Lung (tissue), 12 donors: Measurements from ENCODE around the gene PPP1R8. TPM values are rescaled to one million over a fixed set of nuclear protein-coding genes. Genes with fewer than 3 reads are reported as not detected.

ENCODE experiments used
- ATAC-seq: fragments of 200-7000 bp; cut with Tn5 transposase; one replicate; pipeline ENCODE4 v1.9.1; 2020; ENCODE audit warnings: moderate number of reproducible peaks; ENCODE audit not compliant: insufficient read depth, low FRiP score
- DNase-seq, 3 donors: peaks; one replicate each; pipeline ENCODE4 v3.0.0-alpha.2; 2013 to 2017
- H3K27ac ChIP-seq, 2 donors: one replicate each; pipeline ENCODE4 v1.5.1; 2013; ENCODE audit warnings: mild to moderate bottlenecking in 2 of 2, moderate library complexity in 2 of 2, control low read depth in 1 of 2, inconsistent platforms in 1 of 2, low read depth in 1 of 2, low read length in 1 of 2
- H3K27me3 ChIP-seq, 3 donors: one replicate each; pipeline ENCODE4 v1.5.1; 2013; ENCODE audit warnings: low read length in 2 of 3; ENCODE audit not compliant: control insufficient read depth in 3 of 3, insufficient read depth in 3 of 3
- H3K36me3 ChIP-seq, 4 donors: one replicate each; pipeline ENCODE4 v1.5.1; 2013; ENCODE audit warnings: low read length in 4 of 4, mild to moderate bottlenecking in 1 of 4, moderate library complexity in 1 of 4; ENCODE audit not compliant: control insufficient read depth in 4 of 4, insufficient read depth in 4 of 4
- H3K4me1 ChIP-seq, 5 donors: one replicate each; pipeline ENCODE4 v1.5.1; 2013; ENCODE audit warnings: low read length in 5 of 5, mild to moderate bottlenecking in 2 of 5, moderate library complexity in 1 of 5; ENCODE audit not compliant: control insufficient read depth in 5 of 5, insufficient read depth in 5 of 5
- H3K4me3 ChIP-seq: one replicate; pipeline ENCODE4 v1.5.1; 2013; ENCODE audit warnings: mild to moderate bottlenecking, control low read depth, moderate library complexity
- H3K9ac ChIP-seq, 2 donors: one replicate each; pipeline ENCODE4 v1.5.1; 2013; ENCODE audit warnings: low read length in 2 of 2, control low read depth in 1 of 2; ENCODE audit not compliant: insufficient read depth in 1 of 2
- H3K9me3 ChIP-seq, 4 donors: one replicate each; pipeline ENCODE4 v1.5.1; 2013; ENCODE audit warnings: low read length in 3 of 4, mild to moderate bottlenecking in 1 of 4, moderate library complexity in 1 of 4; ENCODE audit not compliant: control insufficient read depth in 4 of 4, insufficient read depth in 3 of 4
- CTCF ChIP-seq: IDR thresholded peaks from 2 replicates; pipeline ENCODE4 v1.5.1; 2012; ENCODE audit warnings: mild to moderate bottlenecking; ENCODE audit errors: control extremely low read depth, extremely low read depth
- WGBS, 2 donors: extraction: QIAGEN DNeasy Blood & Tissue Kit; methylation state at CpG; one replicate each; pipeline ENCODE4 v1.1.7; 2013; 5-methylcytosine and 5-hydroxymethylcytosine counted together
- polyA plus RNA-seq, 2 donors: library from polyadenylated mRNA; stranded (reverse); fragments of 200-250 nt; gene quantifications; one replicate each; pipeline ENCODE4 v1.2.1, GENCODE V29; 2013
- total RNA-seq, 2 donors: library from RNA; depleted of rRNA in 1 of 2; stranded (reverse); fragments of >200 nt in 1 of 2; gene quantifications; one replicate each; pipeline ENCODE4 v1.2.1, GENCODE V29; 2014 to 2021
- donor health status: control.
- donor health status: control.
- donor health status: Bipolar disorder and iron deficiency.
- donor health status: healthy.
- donor health status: DM: yes; HTN: yes; CAD: no.

PPP1R8 gene
- total and polyA plus RNA-seq, 4 donors: 20.9 to 37.0 (median 33.4) TPM

- WGBS, 2 donors: 90 to 92% methylated on average over 13 of the region's 13 CpGs
- no peak for ATAC-seq
- Histone ChIP-seq H3K9me3 (no peaks in the 10 kb centered on the region), H3K27me3 (no peaks in the 10 kb centered on the region), H3K27ac (peak overlapping the region in 1 of 2 donors; percentile 40), H3K4me1 (no peaks in the 10 kb centered on the region), H3K4me3 (no peak overlapping the region), H3K9ac (no peak overlapping the region), H3K36me3 (peaks cover 0 to 20% (median 0%) of the 10 kb centered on the region in 4 donors)
- DNase-seq: no peak
- no peak for TF ChIP-seq CTCF
Observed at GRCh38 chr1:27883536-27883935, 53.0 kb downstream of the PPP1R8 start.

GRCh38 chr1:27884006-27884954 lies 53.7 kb downstream of the PPP1R8 start:
- Histone ChIP-seq H3K4me3 (no peak overlapping the region), H3K27ac (peak overlapping the region in 1 of 2 donors; percentile 84), H3K27me3 (no peaks in the 10 kb centered on the region), H3K4me1 (no peaks in the 10 kb centered on the region), H3K9me3 (no peaks in the 10 kb centered on the region), H3K36me3 (peaks cover 0 to 20% (median 0%) of the 10 kb centered on the region in 4 donors), H3K9ac (no peak overlapping the region)
- 72 to 77% methylated on average over 24 of the region's 24 CpGs for WGBS, 2 donors
- no peak for TF ChIP-seq CTCF
- DNase-seq (no peak), ATAC-seq (no peak)

GRCh38 chr1:27885114-27885528 lies 54.5 kb downstream of the PPP1R8 start:
- no peak overlapping the region for H3K9ac ChIP-seq
- no peaks in the 10 kb centered on the region for H3K9me3 ChIP-seq
- peak overlapping the region in 1 of 2 donors; percentile 93 for H3K27ac ChIP-seq
- 44 to 67% methylated on average over 8 of the region's 8 CpGs for WGBS, 2 donors
- ATAC-seq: peak; percentile 56
- peaks cover 0 to 22% (median 0%) of the 10 kb centered on the region in 4 donors for H3K36me3 ChIP-seq
- no peak overlapping the region for H3K4me3 ChIP-seq
- no peaks in the 10 kb centered on the region for H3K4me1 ChIP-seq
- no peaks in the 10 kb centered on the region for H3K27me3 ChIP-seq
- TF ChIP-seq CTCF: no peak
- peak in 1 of 3 donors; percentile 18 for DNase-seq
